Gastrocnemius medialis (tissue), 4 donors: Measurements from ENCODE around the gene KRTDAP. TPM values are rescaled to one million over a fixed set of nuclear protein-coding genes. Genes with fewer than 3 reads are reported as not detected.

Experiments used
- ATAC-seq, 2 donors: fragments of 150-250 bp; one replicate each; pipeline ENCODE4 v1.9.1; 2016
- DNase-seq, 2 donors: peaks; one replicate each; pipeline ENCODE4 v3.0.0-alpha.2; 2019
- H3K27ac ChIP-seq, 4 donors: fragments of 200-600 bp; sonication (generic); 1 replicate in 1 of 4; 2 replicates in 3 of 4; pipeline ENCODE4 v1.5.1; 2016 to 2018; ENCODE audit warnings: mild to moderate bottlenecking in 2 of 4, moderate library complexity in 1 of 4
- H3K27me3 ChIP-seq, 3 donors: fragments of 200-600 bp; sonication (generic) in 2 of 3; 1 replicate in 1 of 3; 2 replicates in 2 of 3; pipeline versions ENCODE4 v1.5.1 to v1.6.0; 2016 to 2019; ENCODE audit warnings: mild to moderate bottlenecking in 1 of 3, moderate library complexity in 1 of 3
- H3K36me3 ChIP-seq, 2 donors: fragments of 200-600 bp; sonication (generic) in 1 of 2; one replicate each; pipeline ENCODE4 v1.5.1; 2017 to 2018
- H3K4me1 ChIP-seq, 2 donors: fragments of 200-600 bp; sonication (generic) in 1 of 2; one replicate each; pipeline ENCODE4 v1.5.1; 2016 to 2017; ENCODE audit warnings: mild to moderate bottlenecking in 2 of 2
- H3K4me3 ChIP-seq, 4 donors: fragments of 200-600 bp; sonication (generic) in 3 of 4; 1 replicate in 1 of 4; 2 replicates in 3 of 4; pipeline ENCODE4 v1.5.1; 2016 to 2019; ENCODE audit warnings: mild to moderate bottlenecking in 2 of 4
- H3K9me3 ChIP-seq, 3 donors: fragments of 200-600 bp; sonication (generic) in 2 of 3; 1 replicate in 1 of 3; 2 replicates in 2 of 3; pipeline ENCODE4 v1.5.1; 2016 to 2019
- CTCF ChIP-seq, 5 experiments: fragments of 450-650 bp in 3 of 5; fragments of 200-600 bp in 2 of 5; sonication (generic) in 2 of 5; IDR thresholded peaks in 4 of 5; conservative IDR thresholded peaks in 1 of 5; 1 replicate in 4 of 5; 2 replicates in 1 of 5; pipeline ENCODE4 v1.5.1; 2016 to 2019; ENCODE audit warnings: antibody characterized with exemption in 5 of 5, mild to moderate bottlenecking in 3 of 5, moderate library complexity in 3 of 5
- POLR2A ChIP-seq, 2 donors: fragments of 450-650 bp; IDR thresholded peaks; one replicate each; pipeline ENCODE4 v1.6.1; 2017; ENCODE audit warnings: antibody characterized with exemption in 2 of 2, mild to moderate bottlenecking in 2 of 2, moderate library complexity in 2 of 2
- in situ Hi-C, 4 donors: fragments of 200-750 bp; cut with MboI; loops; one replicate each; pipeline versions ENCODE4 v1.15.0 to v1.8.0; 2017; ENCODE audit warnings: low sequenced_read_pairs in 4 of 4
- intact Hi-C: fragments of 100-400 bp; cut with DNase I; formaldehyde crosslinking; loops from one replicate; pipeline ENCODE4 v1.15.1; 2023; ENCODE audit warnings: low total_unique reads
- total RNA-seq, 4 donors: library from RNA; depleted of rRNA; stranded (reverse); fragments of >200 nt; gene quantifications; one replicate each; pipeline versions ENCODE4 v1.1.0 to v1.2.3, GENCODE V29; 2016

KRTDAP gene
- total RNA-seq, 4 donors from 2014 or later, result not detected

DNA sequence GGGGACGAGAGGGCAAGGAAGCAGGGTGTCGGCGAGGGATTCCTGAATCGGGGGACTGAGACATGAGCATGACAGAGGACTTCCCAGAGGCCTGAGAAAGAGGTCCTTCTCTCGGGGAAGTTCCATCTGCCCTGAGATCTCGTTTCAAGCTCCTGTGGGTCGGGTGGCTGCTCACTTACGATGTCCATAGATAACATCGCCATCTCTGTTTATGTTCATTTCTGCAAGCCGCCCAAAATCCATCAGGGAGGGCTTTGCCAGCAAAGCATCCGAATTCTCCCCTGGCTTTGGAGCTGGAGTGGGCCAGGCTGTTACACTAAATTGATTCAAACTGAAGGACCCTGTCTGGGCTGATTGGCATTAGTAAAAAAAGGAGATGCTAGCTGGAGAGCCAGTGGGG lies 17.3 kb upstream of the KRTDAP start:
- ATAC-seq (no peak), DNase-seq (no peak)
- H3K9me3 ChIP-seq, result no peaks in the 10 kb centered on the region
- TF ChIP-seq POLR2A (IDR thresholded peaks at IDR 0.05) (no peak), CTCF (IDR thresholded peaks at IDR 0.05 in 4 of 5, conservative IDR thresholded peaks at IDR 0.05 in 1 of 5) (no peak)
- no peak overlapping the region for H3K4me3 ChIP-seq
- H3K27me3 ChIP-seq, result peaks cover 37 to 50% (median 40%) of the 10 kb centered on the region in 3 donors
- no peak overlapping the region for H3K27ac ChIP-seq
- intact Hi-C loops (no loop called here), in situ Hi-C loops (no loop called here)
- H3K36me3 ChIP-seq, result no peaks in the 10 kb centered on the region
- H3K4me1 ChIP-seq, result peaks cover 0 to 4% of the 10 kb centered on the region in 2 donors

- no peaks in the 10 kb centered on the region for H3K9me3 ChIP-seq
- no peak overlapping the region for H3K27ac ChIP-seq
- no peaks in the 10 kb centered on the region for H3K36me3 ChIP-seq
- in situ Hi-C loops (no loop called here), intact Hi-C loops (no loop called here)
- TF ChIP-seq CTCF (IDR thresholded peaks at IDR 0.05 in 4 of 5, conservative IDR thresholded peaks at IDR 0.05 in 1 of 5) (no peak), POLR2A (IDR thresholded peaks at IDR 0.05) (no peak)
- H3K27me3 ChIP-seq, result peaks cover 30 to 40% (median 37%) of the 10 kb centered on the region in 3 donors
- H3K4me3 ChIP-seq, result no peak overlapping the region
- ATAC-seq, result no peak
- DNase-seq, result no peak
- peaks cover 0 to 4% of the 10 kb centered on the region in 2 donors for H3K4me1 ChIP-seq
Measured at GRCh38 chr19:35506011-35506410, 15.7 kb upstream of the KRTDAP start.

DNA sequence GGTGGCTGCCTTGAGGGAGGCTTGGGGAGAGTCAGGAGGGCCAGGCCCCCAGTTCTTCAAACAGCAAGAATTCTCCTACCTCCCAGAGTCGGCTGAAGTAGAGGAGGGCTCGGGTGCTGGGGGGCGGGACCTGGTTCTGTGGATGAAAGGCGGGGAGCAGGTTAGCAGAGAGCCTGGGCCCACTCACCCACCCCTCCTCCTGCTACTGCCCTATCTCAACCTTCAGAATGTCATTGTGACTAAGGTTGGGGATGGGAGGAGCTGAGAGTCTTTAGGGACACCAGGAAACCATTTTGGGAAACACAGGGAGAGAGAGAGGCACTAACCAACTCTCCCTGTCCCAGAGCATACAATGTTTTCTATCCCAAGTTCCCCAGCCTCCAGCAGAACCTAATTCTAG lies 12.5 kb upstream of the KRTDAP start:
- no peaks in the 10 kb centered on the region for H3K4me1 ChIP-seq
- ATAC-seq, result no peak
- no peaks in the 10 kb centered on the region for H3K9me3 ChIP-seq
- H3K27me3 ChIP-seq, result peaks cover 4 to 10% (median 5%) of the 10 kb centered on the region in 3 donors
- DNase-seq, result no peak
- TF ChIP-seq CTCF (IDR thresholded peaks at IDR 0.05 in 4 of 5, conservative IDR thresholded peaks at IDR 0.05 in 1 of 5) (no peak), POLR2A (IDR thresholded peaks at IDR 0.05) (no peak)
- no peaks in the 10 kb centered on the region for H3K36me3 ChIP-seq
- H3K4me3 ChIP-seq, result no peak overlapping the region
- H3K27ac ChIP-seq, result no peak overlapping the region
- intact Hi-C loops, result no loop called here
- in situ Hi-C loops, result no loop called here

- no peak for TF ChIP-seq POLR2A (IDR thresholded peaks at IDR 0.05)
- TF ChIP-seq CTCF (IDR thresholded peaks at IDR 0.05 in 4 of 5, conservative IDR thresholded peaks at IDR 0.05 in 1 of 5), result no peak
- intact Hi-C loops (no loop called here), in situ Hi-C loops (no loop called here)
- Histone ChIP-seq H3K27me3 (peaks cover 0 to 3% (median 0%) of the 10 kb centered on the region in 3 donors), H3K9me3 (no peaks in the 10 kb centered on the region), H3K36me3 (no peaks in the 10 kb centered on the region), H3K4me3 (no peak overlapping the region), H3K4me1 (no peaks in the 10 kb centered on the region), H3K27ac (no peak overlapping the region)
- no peak for DNase-seq
- ATAC-seq, result no peak
Measured at GRCh38 chr19:35501684-35502083, 11.4 kb upstream of the KRTDAP start.

DNA sequence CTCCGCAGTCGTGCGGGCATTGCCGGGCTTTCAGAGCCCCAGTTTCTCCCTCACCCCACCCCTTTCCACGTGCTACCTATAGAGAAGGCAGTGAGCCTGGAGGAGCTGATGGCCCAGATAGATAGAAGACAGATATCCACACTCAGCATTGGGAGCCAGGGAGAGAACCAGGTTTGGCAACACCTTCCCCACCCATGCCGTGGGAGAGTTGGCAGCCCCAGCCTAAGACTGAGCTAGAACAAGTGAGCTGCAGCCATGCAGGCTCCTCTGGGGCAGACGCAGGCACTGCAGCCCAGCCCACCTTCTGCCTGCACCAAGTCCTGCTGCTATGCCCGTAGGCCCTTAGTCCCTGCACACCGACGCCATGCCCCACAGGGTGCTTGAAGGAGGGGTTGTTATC lies 10.3 kb upstream of the KRTDAP start:
- in situ Hi-C loops, result no loop called here
- no peak for ATAC-seq

More for the DNA sequence above, 10.3 kb upstream of the KRTDAP start:
- H3K27me3 ChIP-seq, result peaks cover 0 to 3% (median 0%) of the 10 kb centered on the region in 3 donors
- H3K36me3 ChIP-seq, result no peaks in the 10 kb centered on the region
- H3K4me3 ChIP-seq, result no peak overlapping the region
- intact Hi-C loops, result no loop called here
- no peak for DNase-seq
- no peak for TF ChIP-seq CTCF (IDR thresholded peaks at IDR 0.05 in 4 of 5, conservative IDR thresholded peaks at IDR 0.05 in 1 of 5)
- no peak for TF ChIP-seq POLR2A (IDR thresholded peaks at IDR 0.05)
- H3K27ac ChIP-seq, result no peak overlapping the region
- H3K9me3 ChIP-seq, result no peaks in the 10 kb centered on the region
- no peaks in the 10 kb centered on the region for H3K4me1 ChIP-seq
